Stimulated activated naive CD8-positive, alpha-beta T cell treated with anti-CD3 and anti-CD28 coated beads, Interleukin-15, amount 100 ng/mL, for 72 hours (primary cell): ENCODE results near the gene SLC1A3.

Experiments used
- ATAC-seq: fragments of 150-1000 bp; cut with Tn5 transposase; 2 replicates; pipeline ENCODE4 v1.10.0; 2021; ENCODE audit warnings: mild to moderate bottlenecking, moderate library complexity
- DNase-seq, 2 donors: peaks; one replicate each; pipeline ENCODE4 v3.0.0; 2021 to 2022
- H3K27ac Mint-ChIP-seq, 2 donors: one replicate each; pipeline ENCODE4 v1.8.0; 2022; ENCODE audit warnings: mild to moderate bottlenecking in 2 of 2, mixed read lengths in 2 of 2, moderate library complexity in 2 of 2
- H3K27me3 Mint-ChIP-seq: one replicate; pipeline ENCODE4 v1.8.0; 2022; ENCODE audit warnings: mixed read lengths
- H3K4me1 Mint-ChIP-seq: one replicate; pipeline ENCODE4 v1.8.0; 2022; ENCODE audit warnings: mild to moderate bottlenecking, mixed read lengths
- H3K4me3 Mint-ChIP-seq, 2 donors: one replicate each; pipeline ENCODE4 v1.8.0; 2022; ENCODE audit warnings: mild to moderate bottlenecking in 2 of 2, mixed read lengths in 2 of 2, moderate library complexity in 1 of 2
- H3K9me3 Mint-ChIP-seq, 2 donors: one replicate each; pipeline ENCODE4 v1.8.0; 2022; ENCODE audit warnings: mixed read lengths in 2 of 2

Gene SLC1A3

DNA sequence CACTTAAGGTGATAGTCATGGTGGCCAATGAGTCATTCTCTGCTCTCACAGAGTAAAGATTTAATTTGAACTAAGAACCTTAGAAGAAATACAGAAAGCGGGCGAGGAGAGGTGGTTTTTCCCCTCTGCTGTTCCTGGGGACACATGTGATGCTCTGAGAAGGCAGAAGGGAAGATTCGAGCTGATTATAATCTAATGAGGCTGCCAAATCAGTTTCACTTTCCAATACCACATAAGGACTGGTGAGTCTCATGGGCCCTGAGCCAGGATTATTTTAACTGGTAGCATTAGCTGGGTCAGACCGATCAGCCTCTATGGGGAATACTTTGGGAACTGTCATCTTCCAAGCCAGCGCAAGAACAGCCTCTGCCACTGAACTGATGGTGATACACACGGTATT is 116.5 kb downstream of the SLC1A3 start:
- Mint-ChIP-seq H3K27me3 (no peaks in the 10 kb centered on the region), H3K9me3 (no peaks in the 10 kb centered on the region), H3K4me1 (peaks cover 25% of the 10 kb centered on the region), H3K27ac (peak overlapping the region in 1 of 2 donors; percentile 41), H3K4me3 (peak overlapping the region in 1 of 2 donors; percentile 35)
- peak; percentile 53 for ATAC-seq
- no peak for DNase-seq

DNA sequence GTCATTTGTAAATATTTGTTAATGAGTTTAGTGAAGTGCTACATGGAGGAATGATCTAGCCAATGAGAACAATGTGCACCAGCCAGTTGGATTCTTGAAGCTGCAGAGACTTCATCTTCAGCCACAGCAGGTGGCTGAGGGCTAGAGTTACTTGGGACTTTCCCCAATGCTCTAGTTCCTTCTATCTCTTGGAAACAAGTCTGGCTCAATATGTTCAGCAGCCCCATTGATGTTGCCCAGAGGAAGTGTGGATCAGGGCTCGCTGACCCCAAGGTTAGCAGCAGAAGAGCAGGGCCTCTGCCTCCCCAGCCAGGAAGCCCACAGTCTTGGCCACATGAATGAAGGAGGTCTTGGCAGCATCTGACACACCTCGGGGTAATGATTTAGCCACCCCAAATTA is 117.5 kb downstream of the SLC1A3 start:
- Mint-ChIP-seq H3K9me3 (no peaks in the 10 kb centered on the region), H3K4me3 (peak overlapping the region; percentile 81 to 88), H3K27me3 (no peaks in the 10 kb centered on the region), H3K4me1 (peaks cover 26% of the 10 kb centered on the region), H3K27ac (peak overlapping the region in 1 of 2 donors; percentile 57)
- ATAC-seq = peak; percentile 9
- DNase-seq = no peak

DNA sequence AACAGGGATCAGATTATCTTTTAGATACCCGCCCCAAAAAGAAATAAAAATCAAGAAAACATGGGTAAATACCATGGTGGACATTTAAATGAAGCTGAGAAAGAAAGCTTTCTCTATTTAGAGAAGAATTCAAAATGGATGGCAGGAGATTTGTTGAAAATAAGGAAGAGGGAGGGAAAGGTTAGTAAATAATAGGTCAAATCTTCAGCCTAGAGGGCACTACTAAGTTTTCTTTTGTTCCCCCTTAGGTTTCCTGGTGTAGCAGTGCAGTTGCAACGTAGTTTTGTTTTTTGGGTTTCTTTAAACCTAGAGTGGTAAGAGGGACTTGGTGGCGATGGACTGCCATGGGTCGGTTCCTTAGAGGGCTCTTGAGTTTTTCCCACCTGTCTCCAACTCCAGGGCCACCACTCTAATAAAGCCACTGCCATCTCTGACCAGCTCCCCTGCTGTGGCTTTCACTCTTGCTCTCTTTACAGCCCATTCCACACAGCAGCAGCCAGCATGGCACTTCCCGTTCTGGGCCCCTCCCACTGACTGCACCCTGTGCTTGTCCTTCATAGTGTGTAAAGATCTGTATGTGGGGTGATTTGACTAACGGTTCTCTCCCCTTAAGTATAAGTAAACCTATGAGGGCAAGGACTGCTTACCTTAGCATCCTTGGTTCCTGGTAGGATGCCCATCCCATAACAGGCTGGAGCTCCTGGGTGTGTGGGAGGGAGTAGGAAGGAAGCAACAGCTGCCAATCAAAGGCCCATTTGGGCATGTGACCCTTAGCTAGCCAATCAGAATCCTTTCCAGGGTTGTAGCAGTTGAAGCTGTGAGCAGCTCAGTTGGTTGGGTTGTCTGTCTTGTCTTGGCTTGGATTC is 118.3 kb downstream of the SLC1A3 start:
- DNase-seq (peak; percentile 37 to 56), ATAC-seq (peak; percentile 87)
- no peaks in the 10 kb centered on the region for H3K27me3 Mint-ChIP-seq
- peaks cover 32% of the 10 kb centered on the region for H3K4me1 Mint-ChIP-seq
- H3K4me3 Mint-ChIP-seq = peak overlapping the region; percentile 81 to 88
- no peaks in the 10 kb centered on the region for H3K9me3 Mint-ChIP-seq
- peak overlapping the region; percentile 72 to 81 for H3K27ac Mint-ChIP-seq

GRCh38 chr5:36726317-36726716 is 119.9 kb downstream of the SLC1A3 start:
- Mint-ChIP-seq H3K27ac (no peak overlapping the region), H3K4me1 (peaks cover 32% of the 10 kb centered on the region), H3K4me3 (no peak overlapping the region), H3K27me3 (no peaks in the 10 kb centered on the region), H3K9me3 (no peaks in the 10 kb centered on the region)
- no peak for ATAC-seq
- no peak for DNase-seq

DNA sequence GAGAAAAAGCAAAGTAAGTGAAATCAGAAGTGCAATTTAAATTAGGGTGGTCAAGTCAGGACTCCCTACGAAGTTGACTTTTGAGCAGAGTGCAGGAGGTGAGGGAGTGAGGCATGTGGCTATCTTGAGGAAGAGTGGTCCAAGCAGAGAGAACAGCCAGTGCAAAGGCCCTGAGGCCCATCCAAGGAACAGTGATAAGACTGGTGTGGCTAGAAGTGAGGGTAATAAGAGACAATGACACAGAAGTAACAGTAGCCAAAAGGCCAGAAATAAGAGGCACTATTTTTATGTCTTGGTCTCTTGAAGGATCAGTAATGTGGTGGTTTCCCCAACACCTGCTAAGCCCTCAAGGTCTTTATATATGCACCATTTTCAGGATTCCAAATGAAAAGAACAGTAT is 120.4 kb downstream of the SLC1A3 start:
- Mint-ChIP-seq H3K4me3 (no peak overlapping the region), H3K27me3 (no peaks in the 10 kb centered on the region), H3K27ac (no peak overlapping the region), H3K9me3 (no peaks in the 10 kb centered on the region), H3K4me1 (peaks cover 32% of the 10 kb centered on the region)
- no peak for DNase-seq
- no peak for ATAC-seq

DNA sequence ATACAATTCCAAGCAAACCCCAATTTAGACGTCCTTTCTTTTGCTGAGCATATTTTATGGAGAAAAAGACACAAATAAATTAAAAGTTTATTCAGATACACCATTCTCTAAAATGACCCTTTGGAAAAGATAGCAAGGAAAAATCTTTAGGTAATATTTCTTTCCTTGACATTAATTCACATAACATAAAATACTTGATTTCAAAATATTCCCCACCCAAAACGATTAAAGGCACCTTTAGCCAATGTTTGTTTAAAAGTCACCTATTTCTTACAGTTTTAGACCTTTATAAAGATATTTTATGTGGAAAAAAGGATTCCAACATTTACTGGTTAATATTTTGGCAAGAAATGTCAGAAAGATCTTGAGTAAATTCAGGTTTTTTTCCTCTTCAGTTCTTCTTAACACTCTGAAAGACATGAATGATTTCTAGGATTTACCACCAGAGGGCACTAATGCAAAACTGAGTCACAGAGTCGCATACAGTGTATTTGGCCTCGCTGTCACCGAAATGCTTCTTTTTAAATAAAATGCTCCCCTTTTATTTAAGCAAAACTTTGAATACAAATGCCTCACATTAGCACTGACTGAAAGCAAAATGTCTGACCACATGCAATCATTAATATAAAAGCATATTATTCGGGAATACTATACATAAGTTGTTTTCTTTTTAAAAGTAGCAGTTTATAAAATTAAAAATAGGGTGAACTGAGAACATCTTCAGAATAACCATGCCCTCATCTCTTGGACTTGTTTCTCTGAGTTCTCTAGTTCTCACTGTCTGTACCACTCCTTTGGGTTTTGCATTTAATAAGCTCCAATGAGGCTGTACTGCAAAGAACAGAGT is 122.5 kb downstream of the SLC1A3 start:
- Mint-ChIP-seq H3K27ac (no peak overlapping the region), H3K9me3 (no peaks in the 10 kb centered on the region), H3K4me1 (peaks cover 21% of the 10 kb centered on the region), H3K27me3 (no peaks in the 10 kb centered on the region), H3K4me3 (no peak overlapping the region)
- DNase-seq (peak in 1 of 2 donors; percentile 20), ATAC-seq (peak; percentile 42)

GRCh38 chr5:36730537-36731216 is 124.3 kb downstream of the SLC1A3 start:
- H3K27ac Mint-ChIP-seq = no peak overlapping the region
- no peak overlapping the region for H3K4me3 Mint-ChIP-seq
- H3K27me3 Mint-ChIP-seq = peaks cover 9% of the 10 kb centered on the region

DNA sequence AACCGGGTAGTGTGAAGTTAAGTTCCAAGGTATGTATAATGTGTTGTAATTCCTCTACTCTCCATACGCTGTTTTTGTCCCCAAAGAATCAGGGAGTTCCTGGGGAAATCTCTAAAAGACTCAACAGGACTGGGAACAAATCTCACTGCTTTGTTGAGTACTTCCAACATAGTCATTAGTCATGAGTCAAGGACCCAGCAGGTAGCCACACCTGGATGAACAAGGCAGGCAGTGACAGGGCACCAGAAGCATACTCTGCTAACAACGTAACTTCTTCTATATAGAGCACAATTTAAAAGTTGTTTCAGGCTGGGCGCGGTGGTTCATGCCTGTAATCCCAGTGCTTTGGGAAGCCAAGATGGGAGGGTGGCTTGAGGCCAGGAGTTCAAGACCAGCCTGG is 126.8 kb downstream of the SLC1A3 start:
- H3K4me1 Mint-ChIP-seq = peaks cover 7% of the 10 kb centered on the region
- ATAC-seq (no peak), DNase-seq (no peak)
- H3K9me3 Mint-ChIP-seq = no peaks in the 10 kb centered on the region
- H3K4me3 Mint-ChIP-seq = no peak overlapping the region
- no peak overlapping the region for H3K27ac Mint-ChIP-seq
- H3K27me3 Mint-ChIP-seq = peaks cover 9% of the 10 kb centered on the region

More at GRCh38 chr5:36730537-36731216, 124.3 kb downstream of the SLC1A3 start:
- Mint-ChIP-seq H3K9me3 (no peaks in the 10 kb centered on the region), H3K4me1 (peaks cover 7% of the 10 kb centered on the region)
- no peak for DNase-seq
- no peak for ATAC-seq

DNA sequence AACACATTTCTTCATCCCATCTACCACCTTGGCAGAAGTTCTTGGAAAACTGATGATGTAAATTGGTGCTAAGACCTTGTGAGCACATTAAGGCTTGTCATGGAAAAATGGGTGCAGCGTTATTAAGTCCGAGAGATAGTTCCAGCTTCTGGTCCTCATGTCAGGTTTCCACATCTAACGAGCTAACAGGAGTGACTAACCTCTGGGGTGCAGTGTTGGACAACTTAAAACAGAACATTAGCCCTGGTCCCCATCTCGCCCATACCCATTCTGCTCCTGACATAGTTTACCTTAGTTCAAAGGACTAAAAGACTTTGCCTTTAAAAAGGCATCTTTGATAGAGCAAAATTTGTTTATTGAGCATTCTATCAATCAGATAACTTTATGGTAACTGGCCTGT is 128.0 kb downstream of the SLC1A3 start:
- DNase-seq (no peak), ATAC-seq (no peak)
- peaks cover under 1% of the 10 kb centered on the region for H3K4me1 Mint-ChIP-seq
- no peaks in the 10 kb centered on the region for H3K9me3 Mint-ChIP-seq
- H3K27ac Mint-ChIP-seq = no peak overlapping the region
- peaks cover 9% of the 10 kb centered on the region for H3K27me3 Mint-ChIP-seq
- no peak overlapping the region for H3K4me3 Mint-ChIP-seq

DNA sequence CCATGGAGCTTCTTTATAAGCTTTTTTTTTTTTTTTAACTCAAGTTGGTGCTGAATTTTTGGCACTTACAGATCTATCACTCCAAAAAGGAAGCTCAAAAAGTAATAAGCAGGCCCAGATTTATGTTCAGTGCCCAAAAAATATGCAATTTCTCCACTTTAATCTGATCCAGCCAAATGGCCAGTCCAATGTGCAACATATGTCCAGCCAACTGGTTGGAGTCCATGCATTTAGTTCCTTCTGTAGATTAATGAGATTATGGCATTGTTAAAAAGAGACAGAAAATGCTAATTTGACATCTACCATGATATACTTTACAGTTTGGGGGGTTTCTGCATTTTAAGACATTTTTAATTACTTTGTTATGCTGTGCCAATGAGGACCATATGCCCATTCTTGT is 129.5 kb downstream of the SLC1A3 start:
- H3K9me3 Mint-ChIP-seq = no peaks in the 10 kb centered on the region
- H3K27ac Mint-ChIP-seq = no peak overlapping the region
- no peak for ATAC-seq
- H3K4me1 Mint-ChIP-seq = no peaks in the 10 kb centered on the region
- H3K4me3 Mint-ChIP-seq = no peak overlapping the region
- no peak for DNase-seq
- H3K27me3 Mint-ChIP-seq = peaks cover 16% of the 10 kb centered on the region
